HepG2 (cell line): ENCODE measurements around the gene CAMK2G. TPM values are rescaled to one million over a fixed set of nuclear protein-coding genes. Genes with fewer than 3 reads are reported as not detected.

Experiments
- AHR ChIP-seq: IDR thresholded peaks from 2 replicates; pipeline ENCODE4 v1.6.1; 2018; ENCODE audit warnings: missing genetic modification reagents, missing compliant biosample characterization
- ETV6 ChIP-seq: sonication (generic); formaldehyde crosslinking; conservative IDR thresholded peaks from 2 replicates; pipeline ENCODE4 v1.4.0; 2020; ENCODE audit warnings: missing genetic modification reagents
- HCFC1 ChIP-seq: fragments of 150-350 bp; IDR thresholded peaks from 2 replicates; pipeline ENCODE4 v1.6.1; 2014; ENCODE audit warnings: low read depth, low read length
- KLF6 ChIP-seq: IDR thresholded peaks from 2 replicates; pipeline ENCODE4 v1.8.0; 2016; ENCODE audit warnings: missing biosample characterization, missing genetic modification reagents
- LCORL ChIP-seq, 2 experiments: fragments of 450-650 bp in 1 of 2; sonication (generic) in 1 of 2; formaldehyde crosslinking in 1 of 2; IDR thresholded peaks; 2 replicates each; pipeline versions ENCODE4 v1.5.0 to v1.6.1; 2017 to 2020; ENCODE audit warnings: antibody characterized with exemption in 1 of 2, missing genetic modification reagents in 1 of 2
- LRRFIP1 ChIP-seq: sonication (generic); formaldehyde crosslinking; conservative IDR thresholded peaks from 2 replicates; pipeline ENCODE4 v1.4.0; 2020; ENCODE audit warnings: missing genetic modification reagents
- PLRG1 ChIP-seq: fragments of 450-650 bp; conservative IDR thresholded peaks from 2 replicates; pipeline ENCODE4 v1.6.1; 2016
- RERE ChIP-seq: IDR thresholded peaks from 2 replicates; pipeline ENCODE4 v1.6.1; 2016; ENCODE audit warnings: low read depth, missing genetic modification reagents, missing compliant biosample characterization
- SMAD3 ChIP-seq: sonication (generic); formaldehyde crosslinking; IDR thresholded peaks from 2 replicates; pipeline ENCODE4 v1.4.0; 2020; ENCODE audit warnings: missing genetic modification reagents
- TRIM22 ChIP-seq: fragments of 450-650 bp; IDR thresholded peaks from 2 replicates; pipeline ENCODE4 v1.6.1; 2017
- ZBTB7A ChIP-seq: sonication (generic); formaldehyde crosslinking; IDR thresholded peaks from 2 replicates; pipeline ENCODE4 v1.8.0; 2022; ENCODE audit warnings: mild to moderate bottlenecking, missing genetic modification reagents
- ZHX1 ChIP-seq: sonication (generic); formaldehyde crosslinking; IDR thresholded peaks from 2 replicates; pipeline ENCODE4 v1.8.1; 2022; ENCODE audit warnings: low read depth, mild to moderate bottlenecking, missing genetic modification reagents
- ZKSCAN8 ChIP-seq: IDR thresholded peaks from 2 replicates; pipeline ENCODE4 v1.6.1; 2016; ENCODE audit warnings: borderline replicate concordance, missing genetic modification reagents, missing compliant biosample characterization
- ZNF230 ChIP-seq: sonication (generic); formaldehyde crosslinking; IDR thresholded peaks from 2 replicates; pipeline ENCODE4 v1.4.0; 2020; ENCODE audit warnings: mild to moderate bottlenecking, missing genetic modification reagents
- ZNF414 ChIP-seq: sonication (generic); formaldehyde crosslinking; IDR thresholded peaks from 2 replicates; pipeline ENCODE4 v1.5.0; 2020; ENCODE audit warnings: missing genetic modification reagents
- ZNF430 ChIP-seq: sonication (generic); formaldehyde crosslinking; IDR thresholded peaks from 2 replicates; pipeline ENCODE4 v1.9.0; 2021; ENCODE audit warnings: mild to moderate bottlenecking, missing genetic modification reagents
- ZNF605 ChIP-seq: sonication (generic); formaldehyde crosslinking; IDR thresholded peaks from 2 replicates; pipeline ENCODE4 v1.8.0; 2022; ENCODE audit warnings: mild to moderate bottlenecking, missing genetic modification reagents
- ZNF644 ChIP-seq: IDR thresholded peaks from 2 replicates; pipeline ENCODE4 v1.6.1; 2016; ENCODE audit warnings: low read depth
- ZNF674 ChIP-seq: sonication (generic); formaldehyde crosslinking; IDR thresholded peaks from 2 replicates; pipeline ENCODE4 v1.5.0; 2020; ENCODE audit warnings: low read depth, mild to moderate bottlenecking, missing genetic modification reagents
- polyA plus RNA-seq, 8 experiments: library from polyadenylated mRNA; depleted of rRNA in 3 of 8; stranded (reverse) in 7 of 8; unstranded in 1 of 8; fragments of >200 nt; fragmentation: Illumina TruSeq in 4 of 8; extraction: Trizol in 4 of 8; gene quantifications; 2 replicates each; pipeline versions ENCODE4 v1.2.1 to v1.2.3, GENCODE V29; 2011 to 2016; ENCODE audit warnings: low read depth in 4 of 8, missing spikeins in 1 of 8, mixed read lengths in 1 of 8; ENCODE audit not compliant: insufficient read depth in 1 of 8
- total RNA-seq, 5 experiments: library from RNA; depleted of rRNA; stranded (reverse); fragments of >200 nt; fragmentation: Illumina TruSeq; extraction: Trizol; gene quantifications; 2 replicates each; pipeline ENCODE4 v1.2.3, GENCODE V29; 2016; ENCODE audit warnings: low read depth in 1 of 5

CAMK2G gene
- total and polyA plus RNA-seq, 2 of the 13 experiments (the other 11 are each of a cell fraction or from before 2014, with no cell fraction given), result 15.9 to 18.8 TPM

GRCh38 chr10:73785211-73785720 lies 89.1 kb downstream of the CAMK2G start, which contains the start of gene ZSWIM8 (continued):
- TF ChIP-seq RERE (CRISPR knock-in tag) (no peak), ZNF230 (CRISPR knock-in tag) (0 out of 2 replicates have a peak, but pooled peaks have one; percentile 5), ZKSCAN8 (no peak), LRRFIP1 (no peak), ZNF414 (CRISPR knock-in tag) (no peak), ZBTB7A (no peak), LCORL (IDR thresholded peaks at IDR 0.05) (no peak), LCORL (CRISPR knock-in tag; IDR thresholded peaks at IDR 0.05) (0 out of 2 replicates have a peak, but pooled peaks have one; percentile 32), AHR (CRISPR knock-in tag) (no peak), ZNF430 (CRISPR knock-in tag) (no peak), PLRG1 (no peak), HCFC1 (peak; percentile 83), ETV6 (no peak), TRIM22 (no peak), KLF6 (CRISPR knock-in tag) (no peak), SMAD3 (CRISPR knock-in tag) (no peak), ZNF605 (CRISPR knock-in tag) (no peak), ZHX1 (CRISPR knock-in tag) (no peak), ZNF674 (no peak), ZNF644 (no peak)
